Ramos (cell line): ENCODE measurements around the gene TRIP11.

Experiments used
- in situ Hi-C: fragments of 300-500 bp; cut with MboI; formaldehyde crosslinking; loops from one replicate; pipeline ENCODE4 v1.14.3; 2022; ENCODE audit warnings: low sequenced_read_pairs; ENCODE audit not compliant: unreplicated experiment

Gene TRIP11

GRCh38 chr14:91961297-91962220 is 78.3 kb downstream of the TRIP11 start:
- in situ Hi-C loops: no loop called here

- in situ Hi-C loops: no loop called here
These were observed 82.0 kb downstream of the TRIP11 start for GRCh38 chr14:91957876-91958313.

GRCh38 chr14:91956616-91957015 is 83.2 kb downstream of the TRIP11 start:
- in situ Hi-C loops: no loop called here

GRCh38 chr14:91955168-91955567 is 84.7 kb downstream of the TRIP11 start:
- in situ Hi-C loops: no loop called here

GRCh38 chr14:91953170-91953985 is 86.5 kb downstream of the TRIP11 start:
- in situ Hi-C loops: no loop called here

- in situ Hi-C loops: no loop called here
These were observed 92.2 kb downstream of the TRIP11 start, which contains the start of gene FBLN5 for GRCh38 chr14:91947475-91948184. Gene FBLN5 (minus strand): TSS chr14:91947694. CDS start chr14:91947229, 465 bp downstream.

- in situ Hi-C loops: no loop called here
These were observed 93.0 kb downstream of the TRIP11 start for GRCh38 chr14:91946622-91947474.

GRCh38 chr14:91945751-91946621 is 93.9 kb downstream of the TRIP11 start:
- in situ Hi-C loops: no loop called here

GRCh38 chr14:91942946-91943345 is 96.9 kb downstream of the TRIP11 start:
- in situ Hi-C loops: no loop called here

GRCh38 chr14:91942128-91942527 is 97.7 kb downstream of the TRIP11 start:
- in situ Hi-C loops: no loop called here

GRCh38 chr14:91940209-91940608 is 99.7 kb downstream of the TRIP11 start:
- in situ Hi-C loops: no loop called here

- in situ Hi-C loops: no loop called here
These were observed 104.3 kb downstream of the TRIP11 start for GRCh38 chr14:91935586-91935985.

- in situ Hi-C loops: no loop called here
These were observed 105.1 kb downstream of the TRIP11 start for GRCh38 chr14:91934554-91935285.

GRCh38 chr14:91931478-91932088 is 108.3 kb downstream of the TRIP11 start:
- in situ Hi-C loops: no loop called here

- in situ Hi-C loops: no loop called here
These were observed 110.2 kb downstream of the TRIP11 start for GRCh38 chr14:91929700-91930099.

GRCh38 chr14:91927800-91928199 is 112.1 kb downstream of the TRIP11 start:
- in situ Hi-C loops: no loop called here

- in situ Hi-C loops: no loop called here
These were observed 112.7 kb downstream of the TRIP11 start for GRCh38 chr14:91927191-91927590.
